Gastrocnemius medialis (tissue), 4 donors: ENCODE measurements around the gene COQ5. TPM values are rescaled to one million over a fixed set of nuclear protein-coding genes. Genes with fewer than 3 reads are reported as not detected.

Experiments used
- ATAC-seq, 2 donors: fragments of 150-250 bp; one replicate each; pipeline ENCODE4 v1.9.1; 2016
- DNase-seq, 2 donors: peaks; one replicate each; pipeline ENCODE4 v3.0.0-alpha.2; 2019
- H3K27ac ChIP-seq, 4 donors: fragments of 200-600 bp; sonication (generic); 1 replicate in 1 of 4; 2 replicates in 3 of 4; pipeline ENCODE4 v1.5.1; 2016 to 2018; ENCODE audit warnings: mild to moderate bottlenecking in 2 of 4, moderate library complexity in 1 of 4
- H3K27me3 ChIP-seq, 3 donors: fragments of 200-600 bp; sonication (generic) in 2 of 3; 1 replicate in 1 of 3; 2 replicates in 2 of 3; pipeline versions ENCODE4 v1.5.1 to v1.6.0; 2016 to 2019; ENCODE audit warnings: mild to moderate bottlenecking in 1 of 3, moderate library complexity in 1 of 3
- H3K36me3 ChIP-seq, 2 donors: fragments of 200-600 bp; sonication (generic) in 1 of 2; one replicate each; pipeline ENCODE4 v1.5.1; 2017 to 2018
- H3K4me1 ChIP-seq, 2 donors: fragments of 200-600 bp; sonication (generic) in 1 of 2; one replicate each; pipeline ENCODE4 v1.5.1; 2016 to 2017; ENCODE audit warnings: mild to moderate bottlenecking in 2 of 2
- H3K4me3 ChIP-seq, 4 donors: fragments of 200-600 bp; sonication (generic) in 3 of 4; 1 replicate in 1 of 4; 2 replicates in 3 of 4; pipeline ENCODE4 v1.5.1; 2016 to 2019; ENCODE audit warnings: mild to moderate bottlenecking in 2 of 4
- H3K9me3 ChIP-seq, 3 donors: fragments of 200-600 bp; sonication (generic) in 2 of 3; 1 replicate in 1 of 3; 2 replicates in 2 of 3; pipeline ENCODE4 v1.5.1; 2016 to 2019
- POLR2A ChIP-seq, 2 donors: fragments of 450-650 bp; IDR thresholded peaks; one replicate each; pipeline ENCODE4 v1.6.1; 2017; ENCODE audit warnings: antibody characterized with exemption in 2 of 2, mild to moderate bottlenecking in 2 of 2, moderate library complexity in 2 of 2
- in situ Hi-C, 4 donors: fragments of 200-750 bp; cut with MboI; loops; one replicate each; pipeline versions ENCODE4 v1.15.0 to v1.8.0; 2017; ENCODE audit warnings: low sequenced_read_pairs in 4 of 4
- intact Hi-C: fragments of 100-400 bp; cut with DNase I; formaldehyde crosslinking; loops from one replicate; pipeline ENCODE4 v1.15.1; 2023; ENCODE audit warnings: low total_unique reads
- total RNA-seq, 4 donors: library from RNA; depleted of rRNA; stranded (reverse); fragments of >200 nt; gene quantifications; one replicate each; pipeline versions ENCODE4 v1.1.0 to v1.2.3, GENCODE V29; 2016
- TF ChIP-seq, protein P1 (sequence below), 5 experiments: fragments of 450-650 bp in 3 of 5; fragments of 200-600 bp in 2 of 5; sonication (generic) in 2 of 5; IDR thresholded peaks in 4 of 5; conservative IDR thresholded peaks in 1 of 5; 1 replicate in 4 of 5; 2 replicates in 1 of 5; pipeline ENCODE4 v1.5.1; 2016 to 2019; ENCODE audit warnings: antibody characterized with exemption in 5 of 5, mild to moderate bottlenecking in 3 of 5, moderate library complexity in 3 of 5

The COQ5 gene
- total RNA-seq, 4 donors from 2014 or later = 34.5 to 47.3 (median 39.2) TPM

DNA sequence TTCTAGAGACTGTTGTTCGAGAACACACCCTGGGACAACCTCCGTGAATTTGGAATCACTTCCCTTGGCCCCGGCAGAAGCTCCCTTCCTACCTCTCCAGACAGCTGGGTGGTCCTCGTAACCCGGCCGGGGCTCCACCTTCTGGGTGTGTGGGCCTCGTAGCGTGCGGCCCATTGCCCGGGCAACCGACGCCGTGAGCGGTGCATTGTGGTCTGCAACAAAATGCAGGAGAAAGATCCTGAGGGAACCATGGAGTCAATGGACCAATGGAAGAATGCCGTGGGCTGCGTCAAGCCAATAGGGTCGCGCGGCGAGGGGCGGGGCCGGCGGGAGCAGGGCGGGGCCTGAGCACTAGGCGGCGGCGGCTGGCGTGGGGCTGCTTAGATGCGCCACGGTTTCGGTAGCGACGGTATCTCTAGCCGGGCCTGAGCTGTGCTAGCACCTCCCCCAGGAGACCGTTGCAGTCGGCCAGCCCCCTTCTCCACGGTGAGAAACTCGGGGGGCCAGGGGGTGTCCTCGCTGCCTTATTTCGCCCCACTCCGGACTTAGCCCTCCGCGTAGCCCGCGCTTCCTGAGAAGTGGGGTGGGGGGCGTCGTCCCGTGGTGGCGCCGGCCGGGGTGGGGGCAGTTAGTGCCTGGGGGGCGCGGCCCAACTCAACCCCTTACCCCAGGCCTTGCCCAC is 33.1 kb downstream of the COQ5 start, which contains the start of gene DYNLL1:
Gene DYNLL1, plus strand, starts transcription at position 383 of the 682 bp plus-strand sequence. CDS start 309 bp downstream, outside the sequence.
- H3K27ac ChIP-seq = peak within 1 kb of the TSS; percentile 84 to 92 (median 85)
- H3K27me3 ChIP-seq = no peaks in the 10 kb centered on the region
- DNase-seq (peak; percentile 92 to 96), ATAC-seq (peak; percentile 98)
- H3K9me3 ChIP-seq = no peaks in the 10 kb centered on the region
- TF ChIP-seq, protein P1, sequence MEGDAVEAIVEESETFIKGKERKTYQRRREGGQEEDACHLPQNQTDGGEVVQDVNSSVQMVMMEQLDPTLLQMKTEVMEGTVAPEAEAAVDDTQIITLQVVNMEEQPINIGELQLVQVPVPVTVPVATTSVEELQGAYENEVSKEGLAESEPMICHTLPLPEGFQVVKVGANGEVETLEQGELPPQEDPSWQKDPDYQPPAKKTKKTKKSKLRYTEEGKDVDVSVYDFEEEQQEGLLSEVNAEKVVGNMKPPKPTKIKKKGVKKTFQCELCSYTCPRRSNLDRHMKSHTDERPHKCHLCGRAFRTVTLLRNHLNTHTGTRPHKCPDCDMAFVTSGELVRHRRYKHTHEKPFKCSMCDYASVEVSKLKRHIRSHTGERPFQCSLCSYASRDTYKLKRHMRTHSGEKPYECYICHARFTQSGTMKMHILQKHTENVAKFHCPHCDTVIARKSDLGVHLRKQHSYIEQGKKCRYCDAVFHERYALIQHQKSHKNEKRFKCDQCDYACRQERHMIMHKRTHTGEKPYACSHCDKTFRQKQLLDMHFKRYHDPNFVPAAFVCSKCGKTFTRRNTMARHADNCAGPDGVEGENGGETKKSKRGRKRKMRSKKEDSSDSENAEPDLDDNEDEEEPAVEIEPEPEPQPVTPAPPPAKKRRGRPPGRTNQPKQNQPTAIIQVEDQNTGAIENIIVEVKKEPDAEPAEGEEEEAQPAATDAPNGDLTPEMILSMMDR (IDR thresholded peaks at IDR 0.05 in 4 of 5, conservative IDR thresholded peaks at IDR 0.05 in 1 of 5) = peak in 1 of 5 experiments; percentile 25
- peak; percentile 79 to 89 for TF ChIP-seq POLR2A (IDR thresholded peaks at IDR 0.05)
- H3K4me1 ChIP-seq = peaks cover 25 to 28% of the 10 kb centered on the region in 2 donors
- peak within 1 kb of the TSS; percentile 66 to 100 (median 86) for H3K4me3 ChIP-seq
- intact Hi-C loops = loop anchor here (1.0 to 5.0 kb wide), 4 partner anchors 27 to 86 kb away; partner anchors contain the start of genes COQ5, COX6A1, POP5 and SRSF9
- peaks cover 0 to 21% of the 10 kb centered on the region in 2 donors for H3K36me3 ChIP-seq
- in situ Hi-C loops = no loop called here

DNA sequence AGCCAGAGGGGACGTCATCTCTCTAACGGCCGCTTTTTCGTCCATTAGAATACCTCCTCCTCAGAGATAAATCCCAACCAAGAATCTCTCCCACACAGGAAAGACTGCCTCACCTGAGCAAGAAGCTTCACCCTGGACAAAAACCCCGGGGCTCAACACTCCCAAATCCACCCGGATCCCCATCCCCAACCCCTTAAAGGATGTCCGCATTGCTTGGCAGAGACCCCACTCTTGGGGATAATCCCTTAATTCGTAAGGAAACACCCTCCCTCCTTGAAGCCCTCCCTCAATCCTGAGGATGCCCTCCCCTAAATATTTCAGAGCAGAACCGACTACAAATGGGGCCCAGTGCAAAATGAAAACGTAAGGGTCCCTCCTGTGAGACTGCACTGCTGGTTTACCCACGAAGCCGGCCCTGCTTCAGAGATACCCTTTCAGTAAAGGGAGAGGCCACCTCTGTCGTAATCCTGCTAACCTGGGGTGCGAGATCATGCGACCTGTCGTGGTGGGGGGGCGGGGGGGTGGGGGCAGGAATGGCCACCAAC is 33.7 kb downstream of the COQ5 start:
- Histone ChIP-seq H3K27ac (peak overlapping the region; percentile 84 to 92 (median 85)), H3K9me3 (no peaks in the 10 kb centered on the region), H3K27me3 (no peaks in the 10 kb centered on the region), H3K36me3 (peaks cover 0 to 17% of the 10 kb centered on the region in 2 donors), H3K4me1 (peaks cover 28 to 31% of the 10 kb centered on the region in 2 donors), H3K4me3 (peak overlapping the region; percentile 66 to 100 (median 86))
- no peak for TF ChIP-seq POLR2A (IDR thresholded peaks at IDR 0.05)
- DNase-seq (no peak), ATAC-seq (peak; percentile 1)
- intact Hi-C loops (loop anchor here (5.0 kb wide), 1 partner anchor 87 kb away; the partner anchor contains the start of gene POP5), in situ Hi-C loops (no loop called here)

DNA sequence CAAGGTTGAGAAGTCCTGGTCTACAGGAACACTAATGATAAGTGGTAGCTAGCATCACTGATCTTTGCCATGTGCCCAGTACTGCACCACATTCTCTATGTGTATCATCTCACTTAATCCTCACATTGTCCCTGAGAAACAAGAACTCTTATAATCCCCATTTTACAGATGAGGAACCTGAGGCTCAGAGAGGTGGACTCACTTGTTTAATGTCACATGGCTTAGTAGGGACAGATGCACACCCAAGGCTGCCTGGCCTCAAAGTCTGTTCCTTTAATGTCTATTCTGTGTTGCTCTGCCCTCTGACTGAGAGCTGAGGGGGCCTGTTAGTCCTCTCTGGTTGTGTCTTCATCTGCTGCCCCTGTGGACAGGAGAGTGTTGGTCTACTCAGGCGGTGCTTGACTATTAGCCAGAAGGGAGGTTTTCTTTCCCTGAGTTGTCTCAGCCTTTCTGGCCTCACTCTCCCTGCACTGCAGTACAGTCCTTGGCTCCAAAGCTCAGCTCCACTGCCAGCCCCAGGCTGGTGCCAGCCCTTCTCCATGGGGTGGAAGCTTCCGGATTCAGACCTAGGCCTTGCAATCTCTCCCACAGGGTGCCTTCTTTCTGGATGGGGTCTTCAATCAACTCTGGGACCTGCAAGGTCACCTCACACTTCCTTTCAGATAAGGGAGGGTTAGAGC is 38.0 kb downstream of the COQ5 start:
- ATAC-seq (peak; percentile 27 to 30), DNase-seq (peak; percentile 11 to 58)
- Histone ChIP-seq H3K27ac (peak overlapping the region; percentile 22 to 79 (median 55)), H3K27me3 (no peaks in the 10 kb centered on the region), H3K4me3 (no peak overlapping the region), H3K4me1 (peaks cover 16% of the 10 kb centered on the region in 2 donors), H3K36me3 (no peaks in the 10 kb centered on the region), H3K9me3 (no peaks in the 10 kb centered on the region)
- intact Hi-C loops (no loop called here), in situ Hi-C loops (no loop called here)
- TF ChIP-seq POLR2A (IDR thresholded peaks at IDR 0.05) = no peak
- TF ChIP-seq, protein P1 (IDR thresholded peaks at IDR 0.05 in 4 of 5, conservative IDR thresholded peaks at IDR 0.05 in 1 of 5) = no peak

DNA sequence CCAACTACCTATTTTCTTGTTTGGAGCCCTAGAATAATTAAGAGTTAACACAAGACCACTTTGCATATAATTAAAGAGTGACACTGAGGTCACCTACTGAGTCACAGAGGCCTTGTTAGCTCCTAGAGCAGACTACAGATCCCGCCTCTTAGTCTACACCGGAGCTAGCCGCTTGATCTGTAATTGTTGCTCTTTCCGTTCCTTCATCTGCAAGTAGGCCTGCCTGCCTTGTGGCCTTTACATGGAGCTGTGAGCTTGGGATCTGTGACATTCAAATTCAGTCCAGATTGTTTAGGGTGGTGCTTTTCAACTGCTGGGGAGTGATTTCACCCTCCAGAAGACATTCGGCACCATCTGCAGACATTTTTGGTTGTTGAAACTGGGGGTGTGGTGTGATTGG is 38.6 kb downstream of the COQ5 start:
- ATAC-seq = no peak

More for the DNA sequence above, 38.6 kb downstream of the COQ5 start:
- H3K36me3 ChIP-seq = no peaks in the 10 kb centered on the region
- H3K27ac ChIP-seq = peak overlapping the region in 2 of 4 donors; percentile 62 to 79
- no peak for DNase-seq
- TF ChIP-seq, protein P1 (IDR thresholded peaks at IDR 0.05 in 4 of 5, conservative IDR thresholded peaks at IDR 0.05 in 1 of 5) = no peak
- TF ChIP-seq POLR2A (IDR thresholded peaks at IDR 0.05) = no peak
- H3K4me1 ChIP-seq = peaks cover 13 to 16% of the 10 kb centered on the region in 2 donors
- H3K27me3 ChIP-seq = no peaks in the 10 kb centered on the region
- in situ Hi-C loops (no loop called here), intact Hi-C loops (no loop called here)
- no peaks in the 10 kb centered on the region for H3K9me3 ChIP-seq
- no peak overlapping the region for H3K4me3 ChIP-seq
